AG10803 (cell line): Measurements from ENCODE around the gene SLC9C1.

Experiments used
- DNase-seq: peaks from one replicate; pipeline ENCODE4 v3.0.0; 2010; ENCODE audit warnings: low read depth
- H3K4me3 ChIP-seq: 2 replicates; pipeline ENCODE4 v1.5.1; 2011; ENCODE audit warnings: mild to moderate bottlenecking, low read length, control low read depth
- CTCF ChIP-seq: conservative IDR thresholded peaks from 2 replicates; pipeline ENCODE4 v1.5.1; 2011; ENCODE audit warnings: mild to moderate bottlenecking, low read length, control low read depth, inconsistent platforms

The SLC9C1 gene

GRCh38 chr3:112136046-112136445 lies 158.0 kb downstream of the SLC9C1 start:
- no peak for TF ChIP-seq CTCF
- H3K4me3 ChIP-seq = no peak overlapping the region

GRCh38 chr3:112134335-112135124 lies 159.5 kb downstream of the SLC9C1 start:
- H3K4me3 ChIP-seq = no peak overlapping the region
- no peak for TF ChIP-seq CTCF
- DNase-seq = no peak

More at GRCh38 chr3:112136046-112136445, 158.0 kb downstream of the SLC9C1 start:
- no peak for DNase-seq

GRCh38 chr3:112133626-112134334 lies 160.2 kb downstream of the SLC9C1 start:
- DNase-seq = no peak
- no peak for TF ChIP-seq CTCF
- no peak overlapping the region for H3K4me3 ChIP-seq

GRCh38 chr3:112132975-112133448 lies 161.0 kb downstream of the SLC9C1 start, which contains the start of gene GCSAM:
TSS of gene GCSAM (minus strand) at chr3:112133248. CDS start at chr3:112133120, 128 bp downstream.
- H3K4me3 ChIP-seq = no peak within 1 kb of the TSS
- no peak for DNase-seq
- TF ChIP-seq CTCF = no peak

- DNase-seq = no peak
- no peak for TF ChIP-seq CTCF
- no peak overlapping the region for H3K4me3 ChIP-seq
These were observed 161.5 kb downstream of the SLC9C1 start for GRCh38 chr3:112132554-112132953.

GRCh38 chr3:112132088-112132487 lies 161.9 kb downstream of the SLC9C1 start:
- DNase-seq = no peak
- no peak for TF ChIP-seq CTCF
- no peak overlapping the region for H3K4me3 ChIP-seq
